ENCODE results near the gene C1orf21. TPM values are rescaled to one million over a fixed set of nuclear protein-coding genes. Genes with fewer than 3 reads are reported as not detected.

C1orf21 gene
- total RNA-seq, 1 donor, result 47.3 TPM

GRCh38 chr1:184559117-184559713 is 172.4 kb downstream of the C1orf21 start:
- TF ChIP-seq CTCF (IDR thresholded peaks at IDR 0.05; ENCODE audit: insufficient read depth, low read length), result no peak
- DNase-seq (ENCODE audit: low read depth), result no peak
- H3K4me3 ChIP-seq (ENCODE audit: low read depth, low read length), result no peak overlapping the region

GRCh38 chr1:184562806-184563205 is 176.0 kb downstream of the C1orf21 start:
- peak; percentile 17 for DNase-seq (ENCODE audit: low read depth)
- no peak overlapping the region for H3K4me3 ChIP-seq (ENCODE audit: low read depth, low read length)
- TF ChIP-seq CTCF (IDR thresholded peaks at IDR 0.05; ENCODE audit: insufficient read depth, low read length), result no peak

GRCh38 chr1:184563308-184563707 is 176.5 kb downstream of the C1orf21 start:
- TF ChIP-seq CTCF (IDR thresholded peaks at IDR 0.05; ENCODE audit: insufficient read depth, low read length), result peak; percentile 63
- H3K4me3 ChIP-seq (ENCODE audit: low read depth, low read length), result no peak overlapping the region
- DNase-seq (ENCODE audit: low read depth), result peak; percentile 69

GRCh38 chr1:184567009-184567408 is 180.2 kb downstream of the C1orf21 start:
- no peak for TF ChIP-seq CTCF (IDR thresholded peaks at IDR 0.05; ENCODE audit: insufficient read depth, low read length)
- DNase-seq (ENCODE audit: low read depth), result no peak
- no peak overlapping the region for H3K4me3 ChIP-seq (ENCODE audit: low read depth, low read length)

- no peak overlapping the region for H3K4me3 ChIP-seq (ENCODE audit: low read depth, low read length)
- TF ChIP-seq CTCF (IDR thresholded peaks at IDR 0.05; ENCODE audit: insufficient read depth, low read length), result no peak
- peak; percentile 29 for DNase-seq (ENCODE audit: low read depth)
These were observed 180.8 kb downstream of the C1orf21 start for GRCh38 chr1:184567637-184568036.

GRCh38 chr1:184568148-184568547 is 181.3 kb downstream of the C1orf21 start:
- DNase-seq (ENCODE audit: low read depth), result no peak
- H3K4me3 ChIP-seq (ENCODE audit: low read depth, low read length), result no peak overlapping the region
- no peak for TF ChIP-seq CTCF (IDR thresholded peaks at IDR 0.05; ENCODE audit: insufficient read depth, low read length)

GRCh38 chr1:184569106-184569505 is 182.3 kb downstream of the C1orf21 start:
- DNase-seq (ENCODE audit: low read depth), result no peak
- no peak overlapping the region for H3K4me3 ChIP-seq (ENCODE audit: low read depth, low read length)
- TF ChIP-seq CTCF (IDR thresholded peaks at IDR 0.05; ENCODE audit: insufficient read depth, low read length), result no peak

Measured in fibroblast of the aortic adventitia (primary cell).